Memory B cell (primary cell): ENCODE data around the gene PI4KA.
"Not testable (repeated sequence)": the region's sequence is repeated elsewhere in the genome, so short reads cannot be mapped to it uniquely, and the experiment has no call there.

Source experiments
- ATAC-seq: fragments of 150-1000 bp; cut with Tn5 transposase; 2 replicates; pipeline ENCODE4 v1.10.0; 2021; ENCODE audit warnings: low read depth, mild to moderate bottlenecking, moderate library complexity
- DNase-seq, 2 donors: peaks; one replicate each; pipeline ENCODE4 v3.0.0; 2022; ENCODE audit warnings: low spot score in 2 of 2
- H3K27ac Mint-ChIP-seq: one replicate; pipeline ENCODE4 v1.8.0; 2022; ENCODE audit warnings: mild to moderate bottlenecking, moderate library complexity, mixed read lengths
- H3K27me3 Mint-ChIP-seq: one replicate; pipeline ENCODE4 v1.8.0; 2022; ENCODE audit warnings: mixed read lengths
- H3K36me3 Mint-ChIP-seq: one replicate; pipeline ENCODE4 v1.8.0; 2022; ENCODE audit warnings: mild to moderate bottlenecking, mixed read lengths
- H3K4me1 Mint-ChIP-seq: one replicate; pipeline ENCODE4 v1.8.0; 2022; ENCODE audit warnings: mixed read lengths
- H3K4me3 Mint-ChIP-seq: one replicate; pipeline ENCODE4 v1.8.0; 2022; ENCODE audit warnings: mild to moderate bottlenecking, moderate library complexity, mixed read lengths
- H3K9me3 Mint-ChIP-seq: one replicate; pipeline ENCODE4 v1.8.0; 2022; ENCODE audit warnings: mixed read lengths

PI4KA gene

DNA sequence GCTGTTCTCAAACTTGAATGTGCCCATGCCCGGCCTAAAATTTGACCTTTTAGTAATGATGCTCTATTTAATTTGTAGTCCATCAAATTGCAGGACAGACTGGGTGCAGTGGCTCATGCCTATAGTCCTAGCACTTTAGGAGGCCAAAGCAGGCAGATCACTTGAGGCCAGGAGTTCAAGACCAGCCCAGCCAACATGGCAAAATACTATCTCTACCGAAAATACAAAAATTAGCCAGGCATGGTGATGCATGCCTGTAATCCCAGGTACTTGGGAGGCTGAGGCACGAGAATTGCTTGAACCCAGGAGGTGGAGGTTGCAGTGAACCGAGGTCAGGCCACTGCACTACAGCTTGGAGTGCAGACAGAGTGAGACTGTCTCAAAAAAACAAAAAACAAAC is 33.4 kb downstream of the PI4KA start:
- H3K4me1 Mint-ChIP-seq, DNase-seq, H3K4me3 Mint-ChIP-seq, H3K9me3 Mint-ChIP-seq, H3K27me3 Mint-ChIP-seq, H3K27ac Mint-ChIP-seq, ATAC-seq: not testable (repeated sequence)
- peaks cover 31% of the 10 kb centered on the region for H3K36me3 Mint-ChIP-seq

DNA sequence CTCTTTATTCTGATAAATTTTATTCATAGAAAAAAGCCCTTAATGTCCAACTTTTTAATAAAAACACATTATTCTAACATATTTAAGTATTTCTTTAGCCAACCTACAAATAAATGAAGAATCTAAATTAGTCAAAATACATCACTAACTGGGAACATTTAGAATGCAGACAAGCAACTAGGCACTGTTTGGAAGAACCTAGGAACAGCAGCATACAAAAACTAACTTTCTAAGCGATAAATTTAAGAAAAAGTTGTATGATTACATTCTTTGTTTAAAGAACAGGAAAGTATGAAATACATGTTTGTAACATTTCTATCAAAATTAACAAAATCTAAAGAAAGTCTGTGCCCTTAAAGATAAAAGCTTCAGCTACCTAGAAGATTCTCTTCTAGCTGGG is 35.3 kb downstream of the PI4KA start:
- H3K9me3 Mint-ChIP-seq: no peaks in the 10 kb centered on the region
- no peak overlapping the region for H3K4me3 Mint-ChIP-seq
- no peaks in the 10 kb centered on the region for H3K4me1 Mint-ChIP-seq
- no peaks in the 10 kb centered on the region for H3K27me3 Mint-ChIP-seq
- no peak overlapping the region for H3K27ac Mint-ChIP-seq
- H3K36me3 Mint-ChIP-seq: peaks cover 24% of the 10 kb centered on the region
- ATAC-seq: no peak
- DNase-seq: no peak

DNA sequence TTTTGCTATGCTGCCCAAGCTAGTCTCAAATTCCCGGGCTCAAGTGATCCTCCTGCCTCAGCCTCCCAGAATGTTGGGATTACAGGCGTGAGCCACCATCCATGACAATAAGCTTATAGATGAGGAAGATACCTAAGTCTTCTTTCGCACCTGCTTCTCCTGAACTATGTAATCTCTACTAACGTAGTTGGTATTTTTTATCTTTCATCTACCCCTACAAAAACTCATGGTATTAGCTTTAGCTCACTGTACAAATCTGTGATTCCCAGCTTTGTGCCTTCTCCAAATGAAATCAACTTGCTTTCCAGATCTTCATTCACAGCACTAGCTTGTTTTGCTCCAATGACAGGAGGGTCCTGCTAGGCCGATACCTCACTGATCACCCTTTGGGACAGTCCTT is 36.4 kb downstream of the PI4KA start:
- Mint-ChIP-seq H3K9me3 (no peaks in the 10 kb centered on the region), H3K27me3 (no peaks in the 10 kb centered on the region), H3K4me3 (no peak overlapping the region), H3K36me3 (peaks cover 26% of the 10 kb centered on the region), H3K27ac (no peak overlapping the region), H3K4me1 (no peaks in the 10 kb centered on the region)
- no peak for DNase-seq
- no peak for ATAC-seq

DNA sequence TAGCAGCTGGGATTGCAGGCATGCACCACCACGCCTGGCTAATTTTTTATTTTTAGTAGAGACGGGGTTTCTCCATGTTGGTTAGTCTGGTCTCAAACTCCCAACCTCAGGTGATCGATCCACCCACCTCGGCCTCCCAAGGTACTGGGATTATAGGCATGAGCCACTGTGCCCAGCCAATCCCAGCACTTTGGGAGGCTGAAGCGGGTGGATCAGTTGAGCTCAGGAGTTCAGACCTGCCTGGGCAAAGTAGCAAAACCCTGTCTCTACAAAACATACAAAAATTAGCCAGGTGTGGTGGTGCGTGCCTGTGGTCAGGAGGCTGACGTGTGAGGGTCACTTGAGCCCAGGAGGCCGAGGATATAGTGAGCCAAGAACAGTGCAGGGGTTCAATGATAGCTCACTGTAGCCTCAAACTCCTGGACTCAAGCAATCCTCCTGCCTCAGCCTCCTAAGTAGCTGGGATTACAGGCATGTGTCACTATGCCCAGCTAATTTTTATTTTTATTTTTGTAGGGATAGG is 36.8 kb downstream of the PI4KA start:
- not testable (repeated sequence) for ATAC-seq

DNA sequence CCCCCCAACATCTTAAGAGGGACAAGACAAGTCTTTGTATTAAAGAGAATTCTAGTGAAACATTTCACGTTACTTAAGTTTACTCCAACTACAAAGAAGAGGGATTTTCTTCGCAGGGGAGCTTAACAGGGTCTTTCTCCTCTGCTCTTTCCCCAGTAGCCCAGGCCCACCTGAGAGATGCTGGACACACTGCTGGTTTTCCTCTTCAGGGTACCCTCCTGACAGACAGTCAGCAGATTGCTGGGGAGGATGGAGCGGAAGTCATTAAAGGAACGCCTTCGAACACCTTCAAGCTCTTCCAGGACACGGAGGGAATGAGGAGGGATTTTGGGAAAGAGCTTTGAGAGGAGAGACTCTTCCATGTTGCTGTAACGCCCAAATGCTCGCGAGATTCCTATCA is 39.1 kb downstream of the PI4KA start:
- H3K27me3 Mint-ChIP-seq: no peaks in the 10 kb centered on the region
- ATAC-seq: no peak
- no peak for DNase-seq
- H3K4me1 Mint-ChIP-seq: no peaks in the 10 kb centered on the region
- H3K4me3 Mint-ChIP-seq: no peak overlapping the region
- H3K9me3 Mint-ChIP-seq: no peaks in the 10 kb centered on the region
- peaks cover 30% of the 10 kb centered on the region for H3K36me3 Mint-ChIP-seq
- H3K27ac Mint-ChIP-seq: no peak overlapping the region

More for the DNA sequence above, 36.8 kb downstream of the PI4KA start:
- not testable (repeated sequence) for H3K9me3 Mint-ChIP-seq, DNase-seq, H3K4me3 Mint-ChIP-seq, H3K27me3 Mint-ChIP-seq, H3K27ac Mint-ChIP-seq, H3K4me1 Mint-ChIP-seq
- peaks cover 25% of the 10 kb centered on the region for H3K36me3 Mint-ChIP-seq

DNA sequence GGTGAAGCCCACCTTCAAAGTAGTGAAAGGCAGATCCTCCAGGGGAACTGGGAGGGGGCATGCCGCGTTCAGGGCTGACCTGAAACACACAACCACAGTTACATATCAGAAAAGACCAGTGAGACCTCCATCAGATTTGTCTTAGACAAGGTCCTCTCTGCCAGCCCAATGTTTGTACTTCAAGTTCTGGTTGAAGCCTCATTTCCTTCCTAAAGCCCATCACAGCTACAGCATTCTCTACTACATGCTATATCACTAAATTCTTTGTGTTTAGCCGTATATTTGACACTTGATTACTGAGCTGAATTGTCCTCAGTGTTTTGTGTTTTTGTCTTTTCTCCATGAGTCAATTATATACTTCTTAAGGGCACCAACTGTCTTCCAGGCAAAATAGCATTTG is 40.1 kb downstream of the PI4KA start:
- Mint-ChIP-seq H3K27me3 (no peaks in the 10 kb centered on the region), H3K9me3 (no peaks in the 10 kb centered on the region), H3K36me3 (peaks cover 34% of the 10 kb centered on the region), H3K4me1 (no peaks in the 10 kb centered on the region), H3K27ac (no peak overlapping the region), H3K4me3 (no peak overlapping the region)
- DNase-seq (no peak), ATAC-seq (no peak)

DNA sequence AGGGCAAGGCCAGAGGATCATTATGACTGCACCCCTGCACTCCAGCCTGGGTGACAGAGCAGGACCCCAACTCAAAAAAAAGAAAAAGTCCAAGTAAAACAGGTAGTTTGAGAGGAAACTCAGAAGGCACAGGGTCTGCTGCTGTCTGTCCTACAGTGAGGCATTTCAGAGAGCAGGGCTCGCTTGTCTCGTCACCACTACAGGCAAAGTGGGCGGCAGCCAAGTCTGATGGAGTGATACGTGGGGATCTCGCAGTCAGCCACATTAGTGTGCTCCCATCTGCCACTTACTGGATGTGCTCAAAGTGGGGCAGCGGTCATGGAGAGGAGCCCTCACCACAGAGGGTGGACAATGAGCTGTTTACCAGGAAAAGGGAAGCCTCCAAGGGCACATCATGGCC is 42.1 kb downstream of the PI4KA start:
- ATAC-seq: no peak
- no peaks in the 10 kb centered on the region for H3K27me3 Mint-ChIP-seq
- H3K36me3 Mint-ChIP-seq: peaks cover 36% of the 10 kb centered on the region
- no peaks in the 10 kb centered on the region for H3K9me3 Mint-ChIP-seq
- DNase-seq: no peak
- H3K27ac Mint-ChIP-seq: no peak overlapping the region
- no peaks in the 10 kb centered on the region for H3K4me1 Mint-ChIP-seq
- H3K4me3 Mint-ChIP-seq: no peak overlapping the region

DNA sequence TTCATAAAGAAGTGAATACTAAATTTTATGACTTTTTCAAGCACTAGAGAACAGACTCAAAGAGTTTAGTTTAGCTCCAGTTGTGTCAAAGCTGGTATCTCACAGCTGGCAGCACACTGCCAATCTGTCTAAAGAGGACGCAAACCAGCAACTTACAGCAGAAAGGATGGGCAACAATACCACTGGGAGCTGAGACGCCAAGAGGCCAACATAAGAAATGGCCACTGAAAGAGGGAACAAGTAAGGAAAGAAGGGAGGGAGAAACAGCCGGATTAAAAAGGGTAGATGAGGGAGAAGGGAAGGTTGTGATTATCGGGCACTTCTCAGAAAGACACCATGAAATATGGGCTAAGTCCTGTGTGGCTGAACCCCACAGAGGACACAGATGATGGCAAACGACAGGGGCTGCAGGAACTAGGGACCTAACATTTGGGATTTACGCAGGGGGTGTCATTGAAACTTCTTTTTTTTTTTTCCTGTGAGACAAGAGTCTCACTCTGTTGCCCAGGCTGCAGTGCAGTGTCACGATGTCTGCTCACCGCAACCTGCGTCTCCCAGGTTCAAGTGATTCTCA is 43.0 kb downstream of the PI4KA start:
- H3K27ac Mint-ChIP-seq: no peak overlapping the region
- ATAC-seq (no peak), DNase-seq (no peak)
- no peaks in the 10 kb centered on the region for H3K9me3 Mint-ChIP-seq
- H3K27me3 Mint-ChIP-seq: no peaks in the 10 kb centered on the region
- no peak overlapping the region for H3K4me3 Mint-ChIP-seq
- H3K36me3 Mint-ChIP-seq: peaks cover 39% of the 10 kb centered on the region
- H3K4me1 Mint-ChIP-seq: no peaks in the 10 kb centered on the region

DNA sequence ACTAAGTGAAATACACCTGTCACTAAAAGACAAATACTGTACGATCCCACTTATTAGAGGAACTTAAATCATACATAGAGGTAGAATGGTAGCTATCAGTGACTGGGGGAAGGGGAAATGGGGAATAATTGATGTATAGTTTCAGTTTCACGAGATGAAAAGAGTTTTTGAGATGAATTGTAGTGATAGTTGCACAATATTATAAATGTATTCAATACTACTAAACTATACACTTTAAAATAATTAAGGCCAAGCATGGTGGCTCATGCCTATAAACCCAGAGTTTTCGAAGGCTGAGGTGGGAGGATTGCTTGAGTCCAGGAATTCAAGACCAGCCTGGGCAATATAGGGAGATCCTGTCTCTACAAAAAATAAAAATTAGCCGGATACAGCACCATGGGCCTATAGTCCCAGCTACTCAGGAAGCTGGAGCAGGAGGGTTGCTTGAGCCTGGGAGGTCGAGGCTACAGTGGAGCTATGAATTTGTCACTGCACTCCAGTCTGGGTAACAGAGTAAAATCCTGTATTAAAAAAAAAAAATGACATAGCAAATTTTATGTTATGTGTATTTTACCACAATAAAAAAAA is 44.3 kb downstream of the PI4KA start:
- Mint-ChIP-seq H3K36me3 (peaks cover 43% of the 10 kb centered on the region), H3K4me3 (no peak overlapping the region), H3K27me3 (no peaks in the 10 kb centered on the region), H3K9me3 (no peaks in the 10 kb centered on the region), H3K4me1 (peaks cover 2% of the 10 kb centered on the region), H3K27ac (no peak overlapping the region)
- no peak for ATAC-seq
- DNase-seq: no peak

DNA sequence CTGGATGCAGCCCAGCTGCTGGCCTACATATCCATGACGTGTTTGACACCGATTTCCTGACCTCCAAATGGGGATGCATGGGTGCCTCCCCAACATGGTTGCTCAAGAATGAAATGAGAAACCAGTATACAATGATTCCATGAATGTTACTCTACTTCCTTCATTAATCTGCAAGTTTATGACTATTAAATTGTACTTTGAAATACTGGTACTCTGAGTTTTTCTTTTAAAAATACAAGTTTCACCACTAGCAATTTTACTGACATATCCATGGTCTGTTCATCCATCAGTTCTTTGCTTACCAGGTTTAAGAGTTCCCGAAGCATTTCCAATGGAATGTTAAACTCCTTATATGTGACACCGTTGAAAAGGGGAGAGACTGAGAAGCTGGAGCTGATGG is 45.6 kb downstream of the PI4KA start:
- DNase-seq (no peak), ATAC-seq (no peak)
- Mint-ChIP-seq H3K36me3 (peaks cover 37% of the 10 kb centered on the region), H3K9me3 (no peaks in the 10 kb centered on the region), H3K27me3 (no peaks in the 10 kb centered on the region), H3K4me1 (peaks cover 6% of the 10 kb centered on the region), H3K4me3 (no peak overlapping the region), H3K27ac (no peak overlapping the region)

DNA sequence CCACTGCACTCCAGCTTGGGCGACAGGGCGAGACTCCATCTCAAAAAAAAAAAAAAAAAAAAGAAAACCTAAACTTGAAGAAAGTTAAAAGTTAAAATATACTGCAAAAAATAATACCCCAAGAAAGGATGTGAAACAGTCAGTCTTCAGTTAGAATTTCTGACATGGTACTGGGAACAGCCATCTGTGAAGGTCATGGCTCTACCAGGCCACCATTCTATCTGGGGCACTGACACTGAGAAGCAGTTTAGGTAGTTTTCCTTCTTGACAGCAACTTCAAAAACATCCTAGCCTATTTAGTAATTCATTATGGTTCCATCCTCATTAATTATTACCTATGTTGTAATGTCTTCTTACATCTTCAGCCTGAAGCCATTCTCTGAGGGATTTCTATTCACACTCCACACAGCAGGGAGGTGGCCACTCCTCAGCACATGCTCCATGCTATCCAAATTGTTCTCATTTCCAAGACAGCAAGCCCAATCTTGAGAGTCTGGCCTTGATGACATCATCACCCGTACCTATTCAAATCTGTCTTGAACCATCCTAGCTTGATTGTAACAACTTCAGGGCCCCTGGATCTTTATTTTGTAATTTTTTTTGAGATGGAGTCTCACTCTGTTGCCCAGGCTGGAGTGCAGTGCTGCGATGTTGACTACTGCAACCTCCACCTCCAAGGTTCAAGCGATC is 46.5 kb downstream of the PI4KA start:
- Mint-ChIP-seq H3K36me3 (peaks cover 38% of the 10 kb centered on the region), H3K4me1 (peaks cover 6% of the 10 kb centered on the region), H3K4me3 (no peak overlapping the region), H3K27ac (no peak overlapping the region), H3K9me3 (no peaks in the 10 kb centered on the region), H3K27me3 (no peaks in the 10 kb centered on the region)
- no peak for DNase-seq
- ATAC-seq: no peak

DNA sequence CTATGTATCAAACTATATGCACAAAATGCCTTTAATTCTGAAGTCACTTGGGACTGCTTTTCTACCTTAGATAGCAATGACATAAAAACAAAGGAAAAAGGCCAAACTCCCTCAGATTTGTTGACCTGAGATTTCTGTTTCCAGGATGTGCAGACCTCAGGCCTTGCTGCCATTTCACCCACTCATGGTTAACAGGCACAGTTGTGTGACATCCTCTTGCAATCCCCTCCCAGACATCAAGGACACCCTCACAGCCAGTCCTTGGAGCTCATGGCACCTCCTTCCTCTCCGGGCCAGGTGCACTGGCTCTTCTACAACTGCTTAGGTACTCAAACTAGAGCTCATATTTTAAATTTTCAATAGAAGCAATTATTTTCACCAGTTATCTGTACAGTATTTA is 47.4 kb downstream of the PI4KA start:
- no peak overlapping the region for H3K27ac Mint-ChIP-seq
- peaks cover 6% of the 10 kb centered on the region for H3K4me1 Mint-ChIP-seq
- H3K9me3 Mint-ChIP-seq: no peaks in the 10 kb centered on the region
- H3K27me3 Mint-ChIP-seq: no peaks in the 10 kb centered on the region
- no peak overlapping the region for H3K4me3 Mint-ChIP-seq
- no peak for ATAC-seq
- DNase-seq: no peak
- H3K36me3 Mint-ChIP-seq: peaks cover 32% of the 10 kb centered on the region

DNA sequence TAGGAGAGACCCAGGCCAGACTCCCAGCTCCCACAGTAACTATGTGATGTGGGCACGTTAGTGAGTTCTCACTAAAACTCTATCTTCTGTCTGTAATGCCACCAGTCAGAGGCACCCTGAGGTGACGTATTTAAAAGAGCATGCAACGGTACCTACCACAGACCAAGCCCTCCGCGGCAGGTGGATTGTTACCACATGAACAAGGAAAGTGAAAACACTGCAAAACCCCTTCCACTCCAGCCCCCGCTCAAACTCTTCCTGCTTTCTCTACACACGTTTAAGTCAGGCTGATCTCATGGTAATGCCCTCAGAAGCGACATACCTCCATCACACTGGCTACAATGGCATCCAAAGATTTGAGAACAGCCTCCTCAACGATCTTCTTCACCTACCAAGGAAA is 48.0 kb downstream of the PI4KA start:
- Mint-ChIP-seq H3K9me3 (no peaks in the 10 kb centered on the region), H3K27ac (no peak overlapping the region), H3K4me3 (no peak overlapping the region), H3K27me3 (no peaks in the 10 kb centered on the region), H3K4me1 (peaks cover 6% of the 10 kb centered on the region), H3K36me3 (peaks cover 35% of the 10 kb centered on the region)
- DNase-seq (no peak), ATAC-seq (no peak)

DNA sequence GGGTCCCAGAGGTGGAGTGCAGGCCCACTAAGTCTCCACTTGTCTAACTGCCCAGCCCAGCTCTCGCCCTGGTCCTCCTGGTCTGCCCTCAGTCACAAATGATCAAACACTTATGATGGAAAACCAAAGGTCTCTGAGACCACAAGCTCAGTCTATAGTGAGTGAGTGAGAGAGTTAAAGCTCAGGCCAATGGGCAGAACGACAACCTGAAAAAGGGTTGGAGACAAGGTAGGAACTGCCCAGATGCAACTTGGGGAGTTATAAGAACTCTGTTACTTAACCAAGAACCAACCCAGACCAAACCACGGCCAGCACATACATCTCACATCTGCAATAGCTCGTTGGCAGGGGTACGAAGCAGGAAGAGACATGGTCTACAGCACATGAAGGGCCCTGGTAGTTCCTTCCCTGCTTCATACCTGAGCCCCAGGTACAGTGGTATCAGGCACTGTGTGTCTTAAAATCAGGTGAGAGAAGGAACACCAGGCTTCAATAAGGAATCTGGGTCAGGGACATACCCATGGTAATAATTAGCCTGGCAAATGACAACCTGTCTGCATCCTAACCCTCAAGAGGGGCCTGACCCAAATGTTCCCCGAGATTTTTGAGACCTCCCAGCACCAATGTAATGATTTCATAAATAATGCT is 48.9 kb downstream of the PI4KA start:
- ATAC-seq: no peak
- Mint-ChIP-seq H3K4me1 (peaks cover 6% of the 10 kb centered on the region), H3K27me3 (no peaks in the 10 kb centered on the region), H3K36me3 (peaks cover 32% of the 10 kb centered on the region), H3K9me3 (no peaks in the 10 kb centered on the region), H3K4me3 (no peak overlapping the region), H3K27ac (no peak overlapping the region)
- no peak for DNase-seq
